K562 (cell line): ENCODE measurements around the gene SKA3.

Experiments
- CEBPB ChIP-seq: fragments of 450-650 bp; IDR thresholded peaks from 2 replicates; pipeline ENCODE4 v1.6.1; 2016; ENCODE audit warnings: missing genetic modification characterization, missing compliant biosample characterization
- CTCF ChIP-seq, 3 experiments: IDR thresholded peaks in 2 of 3; conservative IDR thresholded peaks in 1 of 3; 2 replicates each; pipeline ENCODE4 v1.5.1; 2011 to 2012; ENCODE audit warnings: low read length in 3 of 3, mild to moderate bottlenecking in 3 of 3, control low read depth in 2 of 3, improper control_type of control experiment in 1 of 3, inconsistent platforms in 1 of 3, low read depth in 1 of 3, mixed read lengths in 1 of 3, moderate library complexity in 1 of 3; ENCODE audit not compliant: insufficient read depth in 2 of 3
- FOXO4 ChIP-seq: fragments of 450-650 bp; formaldehyde crosslinking; IDR thresholded peaks from 2 replicates; pipeline ENCODE4 v1.4.0; 2020; ENCODE audit warnings: mild to moderate bottlenecking, moderate library complexity
- GATAD2A ChIP-seq: fragments of 450-650 bp; IDR thresholded peaks from 2 replicates; pipeline ENCODE4 v1.6.1; 2017
- MIER1 ChIP-seq: fragments of 450-650 bp; IDR thresholded peaks from 2 replicates; pipeline ENCODE4 v1.6.1; 2016; ENCODE audit warnings: antibody characterized with exemption, mild to moderate bottlenecking, low read depth
- NEUROD1 ChIP-seq: fragments of 150-350 bp; IDR thresholded peaks from 2 replicates; pipeline ENCODE4 v1.6.1; 2014; ENCODE audit warnings: borderline replicate concordance, low read length, low read depth; ENCODE audit not compliant: partially characterized antibody
- POLR2A ChIP-seq: fragments of 450-650 bp; conservative IDR thresholded peaks from 2 replicates; pipeline ENCODE4 v1.6.1; 2016
- SETDB1 ChIP-seq: IDR thresholded peaks from one replicate; pipeline ENCODE4 v1.6.1; 2012; ENCODE audit warnings: low read length, control low read depth, inconsistent platforms
- USF2 ChIP-seq: sonication (generic); formaldehyde crosslinking; IDR thresholded peaks from 2 replicates; pipeline ENCODE4 v1.5.0; 2020; ENCODE audit warnings: missing genetic modification reagents
- ZBTB7A ChIP-seq: IDR thresholded peaks from 2 replicates; pipeline ENCODE4 v1.6.1; 2011; ENCODE audit warnings: low read depth, mild to moderate bottlenecking, low read length, moderate library complexity, borderline replicate concordance; ENCODE audit not compliant: control insufficient read depth
- ZEB2 ChIP-seq: fragments of 450-650 bp; IDR thresholded peaks from 2 replicates; pipeline ENCODE4 v1.6.1; 2016
- ZNF57 ChIP-seq: fragments of 450-650 bp; formaldehyde crosslinking; IDR thresholded peaks from 2 replicates; pipeline ENCODE4 v1.4.0; 2020; ENCODE audit warnings: mild to moderate bottlenecking, moderate library complexity
- ZNF592 ChIP-seq: fragments of 450-650 bp; IDR thresholded peaks from 2 replicates; pipeline ENCODE4 v1.6.1; 2017; ENCODE audit warnings: antibody characterized with exemption, mild to moderate bottlenecking

- TF ChIP-seq CTCF (IDR thresholded peaks at IDR 0.05 in 2 of 3, conservative IDR thresholded peaks at IDR 0.05 in 1 of 3; ENCODE audit: insufficient read depth in 2 of 3, low read depth in 1 of 3, low read length in 3 of 3) (no peak), SETDB1 (no peak), GATAD2A (no peak), ZNF592 (no peak), ZEB2 (no peak), ZNF57 (CRISPR knock-in tag) (no peak), FOXO4 (CRISPR knock-in tag) (no peak), POLR2A (no peak), ZBTB7A (no peak), USF2 (CRISPR knock-in tag) (no peak), CEBPB (tag) (no peak), NEUROD1 (no peak), MIER1 (no peak)
Observed at GRCh38 chr13:21225082-21225481, 48.7 kb upstream of the SKA3 start.
